ENCODE results near the gene WDFY4.

WDFY4 gene

GRCh38 chr10:48885376-48885775, 200.7 kb downstream of the WDFY4 start:
- H3K4ac ChIP-seq (ENCODE audit: low read depth, low read length), result no peak overlapping the region

GRCh38 chr10:48887982-48888381, 203.3 kb downstream of the WDFY4 start:
- H3K79me1 ChIP-seq (ENCODE audit: low read length), result no peaks in the 10 kb centered on the region
- no peaks in the 10 kb centered on the region for H3K4me1 ChIP-seq (ENCODE audit: control insufficient read depth in 1 of 2, insufficient read depth in 2 of 2, low read length in 2 of 2)
- H3K18ac ChIP-seq (ENCODE audit: low read length), result no peak overlapping the region
- no peak overlapping the region for H3K4ac ChIP-seq (ENCODE audit: low read depth, low read length)
- no peak overlapping the region for H4K8ac ChIP-seq (ENCODE audit: low read depth, low read length)
- H3K79me2 ChIP-seq (ENCODE audit: control insufficient read depth, insufficient read depth, low read length, poor library complexity), result no peaks in the 10 kb centered on the region
- H3K4me2 ChIP-seq (ENCODE audit: low read length), result no peak overlapping the region
- no peak overlapping the region for H2BK12ac ChIP-seq (ENCODE audit: low read length)
- H3K36me3 ChIP-seq (ENCODE audit: control insufficient read depth in 1 of 2, insufficient read depth in 2 of 2, low read length in 2 of 2), result no peaks in the 10 kb centered on the region
- peaks cover 4% of the 10 kb centered on the region for H3K9me3 ChIP-seq (ENCODE audit: insufficient read depth, low read depth, low read length)
- no peak overlapping the region for H2AK5ac ChIP-seq (ENCODE audit: low read length)
- H3K27ac ChIP-seq (ENCODE audit: low read depth, low read length), result no peak overlapping the region
- no peak overlapping the region for H2BK5ac ChIP-seq (ENCODE audit: low read depth, low read length, poor library complexity)
- H3K4me3 ChIP-seq (ENCODE audit: low read depth, low read length), result no peak overlapping the region
- no peak overlapping the region for H4K12ac ChIP-seq (ENCODE audit: low read depth, low read length)
- no peak for DNase-seq
- H4K91ac ChIP-seq (ENCODE audit: low read depth, low read length), result no peak overlapping the region
- no peak overlapping the region for H3K23ac ChIP-seq (ENCODE audit: low read length)
- 100% methylated on average over 1 of the region's 1 CpG for WGBS (ENCODE audit: extremely low coverage, insufficient coverage, insufficient read length)
- H2AFZ ChIP-seq (ENCODE audit: insufficient read depth, low read length, poor library complexity), result no peak overlapping the region
- no peaks in the 10 kb centered on the region for H3K27me3 ChIP-seq (ENCODE audit: insufficient read depth, low read length)
- no peak overlapping the region for H3K9ac ChIP-seq (ENCODE audit: low read length)
- no peak overlapping the region for H2BK120ac ChIP-seq (ENCODE audit: insufficient read depth, low read length, poor library complexity)
- H3K14ac ChIP-seq (ENCODE audit: low read length), result no peak overlapping the region

More at GRCh38 chr10:48885376-48885775, 200.7 kb downstream of the WDFY4 start:
- Histone ChIP-seq H3K27ac (ENCODE audit: low read depth, low read length) (no peak overlapping the region), H3K14ac (ENCODE audit: low read length) (no peak overlapping the region), H4K91ac (ENCODE audit: low read depth, low read length) (no peak overlapping the region), H2BK5ac (ENCODE audit: low read depth, low read length, poor library complexity) (no peak overlapping the region), H4K8ac (ENCODE audit: low read depth, low read length) (no peak overlapping the region), H3K27me3 (ENCODE audit: insufficient read depth, low read length) (no peaks in the 10 kb centered on the region), H2BK120ac (ENCODE audit: insufficient read depth, low read length, poor library complexity) (no peak overlapping the region), H3K9ac (ENCODE audit: low read length) (no peak overlapping the region), H3K4me1 (ENCODE audit: control insufficient read depth in 1 of 2, insufficient read depth in 2 of 2, low read length in 2 of 2) (no peaks in the 10 kb centered on the region), H4K12ac (ENCODE audit: low read depth, low read length) (no peak overlapping the region), H3K36me3 (ENCODE audit: control insufficient read depth in 1 of 2, insufficient read depth in 2 of 2, low read length in 2 of 2) (no peaks in the 10 kb centered on the region), H3K23ac (ENCODE audit: low read length) (no peak overlapping the region), H2AFZ (ENCODE audit: insufficient read depth, low read length, poor library complexity) (no peak overlapping the region), H3K18ac (ENCODE audit: low read length) (no peak overlapping the region), H3K79me1 (ENCODE audit: low read length) (no peaks in the 10 kb centered on the region), H3K9me3 (ENCODE audit: insufficient read depth, low read depth, low read length) (peaks cover 2% of the 10 kb centered on the region), H2AK5ac (ENCODE audit: low read length) (no peak overlapping the region), H3K4me3 (ENCODE audit: low read depth, low read length) (no peak overlapping the region), H3K4me2 (ENCODE audit: low read length) (no peak overlapping the region), H2BK12ac (ENCODE audit: low read length) (no peak overlapping the region), H3K79me2 (ENCODE audit: control insufficient read depth, insufficient read depth, low read length, poor library complexity) (no peaks in the 10 kb centered on the region)
- WGBS (ENCODE audit: extremely low coverage, insufficient coverage, insufficient read length), result no CpG with 5 or more reads among the region's 2 CpGs
- DNase-seq, result no peak

- no peak overlapping the region for H2AK5ac ChIP-seq (ENCODE audit: low read length)
- H3K27me3 ChIP-seq (ENCODE audit: insufficient read depth, low read length), result no peaks in the 10 kb centered on the region
- H3K36me3 ChIP-seq (ENCODE audit: control insufficient read depth in 1 of 2, insufficient read depth in 2 of 2, low read length in 2 of 2), result no peaks in the 10 kb centered on the region
- peaks cover 4% of the 10 kb centered on the region for H3K9me3 ChIP-seq (ENCODE audit: insufficient read depth, low read depth, low read length)
- H3K4me2 ChIP-seq (ENCODE audit: low read length), result no peak overlapping the region
- H4K8ac ChIP-seq (ENCODE audit: low read depth, low read length), result no peak overlapping the region
- no peak overlapping the region for H3K14ac ChIP-seq (ENCODE audit: low read length)
- no peak overlapping the region for H3K18ac ChIP-seq (ENCODE audit: low read length)
- no peaks in the 10 kb centered on the region for H3K79me2 ChIP-seq (ENCODE audit: control insufficient read depth, insufficient read depth, low read length, poor library complexity)
- H3K79me1 ChIP-seq (ENCODE audit: low read length), result no peaks in the 10 kb centered on the region
- H3K23ac ChIP-seq (ENCODE audit: low read length), result no peak overlapping the region
- no peak overlapping the region for H3K4me3 ChIP-seq (ENCODE audit: low read depth, low read length)
- H2BK120ac ChIP-seq (ENCODE audit: insufficient read depth, low read length, poor library complexity), result no peak overlapping the region
- H3K4me1 ChIP-seq (ENCODE audit: control insufficient read depth in 1 of 2, insufficient read depth in 2 of 2, low read length in 2 of 2), result no peaks in the 10 kb centered on the region
- H2AFZ ChIP-seq (ENCODE audit: insufficient read depth, low read length, poor library complexity), result no peak overlapping the region
- no peak overlapping the region for H3K27ac ChIP-seq (ENCODE audit: low read depth, low read length)
- no peak overlapping the region for H4K12ac ChIP-seq (ENCODE audit: low read depth, low read length)
- no peak overlapping the region for H3K9ac ChIP-seq (ENCODE audit: low read length)
- H2BK5ac ChIP-seq (ENCODE audit: low read depth, low read length, poor library complexity), result no peak overlapping the region
- no CpG with 5 or more reads among the region's 11 CpGs for WGBS (ENCODE audit: extremely low coverage, insufficient coverage, insufficient read length)
- no peak overlapping the region for H3K4ac ChIP-seq (ENCODE audit: low read depth, low read length)
- H4K91ac ChIP-seq (ENCODE audit: low read depth, low read length), result no peak overlapping the region
- DNase-seq, result no peak
- no peak overlapping the region for H2BK12ac ChIP-seq (ENCODE audit: low read length)
These were observed 206.5 kb downstream of the WDFY4 start for GRCh38 chr10:48890888-48891850.

- no peaks in the 10 kb centered on the region for H3K36me3 ChIP-seq (ENCODE audit: control insufficient read depth in 1 of 2, insufficient read depth in 2 of 2, low read length in 2 of 2)
- H3K9ac ChIP-seq (ENCODE audit: low read length), result no peak overlapping the region
- no peaks in the 10 kb centered on the region for H3K27me3 ChIP-seq (ENCODE audit: insufficient read depth, low read length)
- H3K79me2 ChIP-seq (ENCODE audit: control insufficient read depth, insufficient read depth, low read length, poor library complexity), result no peaks in the 10 kb centered on the region
- no peak overlapping the region for H2BK5ac ChIP-seq (ENCODE audit: low read depth, low read length, poor library complexity)
- H4K8ac ChIP-seq (ENCODE audit: low read depth, low read length), result no peak overlapping the region
- H3K4me2 ChIP-seq (ENCODE audit: low read length), result no peak overlapping the region
- H3K4me1 ChIP-seq (ENCODE audit: control insufficient read depth in 1 of 2, insufficient read depth in 2 of 2, low read length in 2 of 2), result no peaks in the 10 kb centered on the region
- no peak overlapping the region for H3K4me3 ChIP-seq (ENCODE audit: low read depth, low read length)
- no peak overlapping the region for H4K12ac ChIP-seq (ENCODE audit: low read depth, low read length)
- H3K9me3 ChIP-seq (ENCODE audit: insufficient read depth, low read depth, low read length), result peaks cover 3% of the 10 kb centered on the region
- no peaks in the 10 kb centered on the region for H3K79me1 ChIP-seq (ENCODE audit: low read length)
- no peak overlapping the region for H3K27ac ChIP-seq (ENCODE audit: low read depth, low read length)
- no peak overlapping the region for H4K91ac ChIP-seq (ENCODE audit: low read depth, low read length)
- WGBS (ENCODE audit: extremely low coverage, insufficient coverage, insufficient read length), result no CpG with 5 or more reads among the region's 6 CpGs
- no peak overlapping the region for H2BK12ac ChIP-seq (ENCODE audit: low read length)
- H3K14ac ChIP-seq (ENCODE audit: low read length), result no peak overlapping the region
- no peak overlapping the region for H2BK120ac ChIP-seq (ENCODE audit: insufficient read depth, low read length, poor library complexity)
- H3K23ac ChIP-seq (ENCODE audit: low read length), result no peak overlapping the region
- H2AFZ ChIP-seq (ENCODE audit: insufficient read depth, low read length, poor library complexity), result no peak overlapping the region
- H3K4ac ChIP-seq (ENCODE audit: low read depth, low read length), result no peak overlapping the region
- H3K18ac ChIP-seq (ENCODE audit: low read length), result no peak overlapping the region
- no peak for DNase-seq
- no peak overlapping the region for H2AK5ac ChIP-seq (ENCODE audit: low read length)
These were observed 210.5 kb downstream of the WDFY4 start for GRCh38 chr10:48894911-48895802.
